ENCODE data around the gene NRP2.

The NRP2 gene

GRCh38 chr2:205768815-205769494 lies 86.7 kb downstream of the NRP2 start:
- no peaks in the 10 kb centered on the region for H3K9me3 ChIP-seq
- peaks cover 35% of the 10 kb centered on the region for H3K27me3 ChIP-seq (ENCODE audit: low read depth)
- in situ Hi-C loops (cut with MboI; ENCODE audit: low sequenced_read_pairs), result no loop called here
- peaks cover 13% of the 10 kb centered on the region for H3K4me1 ChIP-seq
- H3K36me3 ChIP-seq (replicated peaks), result no peaks in the 10 kb centered on the region
- no peak for DNase-seq (ENCODE audit: low spot score in 2 of 2)
- no peak overlapping the region for H3K4me3 ChIP-seq

DNA sequence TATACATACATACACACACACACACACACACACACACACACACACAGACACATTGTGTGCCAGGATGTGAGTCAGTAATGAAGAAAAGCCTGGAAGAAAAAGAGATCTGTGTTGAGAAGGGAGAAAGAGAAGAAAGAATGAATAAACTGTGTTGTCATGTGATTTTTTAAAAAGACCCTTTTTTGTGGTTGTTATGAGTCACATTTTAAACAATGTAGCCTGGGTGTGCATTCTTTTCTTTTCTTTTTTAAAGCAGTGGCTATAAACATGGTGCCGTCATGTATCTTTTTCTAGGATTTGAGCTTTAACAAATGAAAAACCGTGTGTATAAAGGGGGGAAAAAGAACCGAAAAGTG lies 87.2 kb downstream of the NRP2 start:
- in situ Hi-C loops (cut with MboI; ENCODE audit: low sequenced_read_pairs), result no loop called here
- Histone ChIP-seq H3K9me3 (no peaks in the 10 kb centered on the region), H3K36me3 (replicated peaks) (no peaks in the 10 kb centered on the region), H3K27me3 (ENCODE audit: low read depth) (peaks cover 40% of the 10 kb centered on the region), H3K4me1 (peaks cover 10% of the 10 kb centered on the region), H3K4me3 (no peak overlapping the region)
- peak in 1 of 2 experiments; percentile 67 for DNase-seq (ENCODE audit: low spot score in 2 of 2)

DNA sequence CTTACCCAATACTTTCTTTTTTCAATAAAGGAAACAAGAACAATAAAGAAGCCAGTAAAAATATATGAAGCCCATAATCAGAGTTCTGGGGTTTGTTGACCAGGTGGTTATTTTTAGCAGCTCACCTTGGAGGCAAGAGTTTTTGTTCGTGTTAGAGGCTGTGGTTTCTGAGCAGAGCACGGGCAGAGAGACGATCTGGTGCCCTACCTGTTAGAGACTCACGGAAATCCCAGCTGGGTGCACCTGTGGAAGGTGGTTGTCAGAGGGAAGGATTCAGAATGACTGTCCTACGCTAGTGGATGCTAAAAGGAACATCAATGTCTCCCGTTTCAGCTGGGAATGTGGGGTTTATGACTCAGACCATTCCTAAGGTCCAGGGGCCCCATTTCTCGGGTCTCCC lies 87.6 kb downstream of the NRP2 start:
- Histone ChIP-seq H3K36me3 (replicated peaks) (no peaks in the 10 kb centered on the region), H3K27me3 (ENCODE audit: low read depth) (peaks cover 43% of the 10 kb centered on the region), H3K9me3 (no peaks in the 10 kb centered on the region), H3K4me1 (peaks cover 8% of the 10 kb centered on the region), H3K4me3 (no peak overlapping the region)
- in situ Hi-C loops (cut with MboI; ENCODE audit: low sequenced_read_pairs), result loop anchor here (10.0 kb wide), 1 partner anchor 115 kb away; no protein-coding TSS in a partner anchor
- no peak for DNase-seq (ENCODE audit: low spot score in 2 of 2)

DNA sequence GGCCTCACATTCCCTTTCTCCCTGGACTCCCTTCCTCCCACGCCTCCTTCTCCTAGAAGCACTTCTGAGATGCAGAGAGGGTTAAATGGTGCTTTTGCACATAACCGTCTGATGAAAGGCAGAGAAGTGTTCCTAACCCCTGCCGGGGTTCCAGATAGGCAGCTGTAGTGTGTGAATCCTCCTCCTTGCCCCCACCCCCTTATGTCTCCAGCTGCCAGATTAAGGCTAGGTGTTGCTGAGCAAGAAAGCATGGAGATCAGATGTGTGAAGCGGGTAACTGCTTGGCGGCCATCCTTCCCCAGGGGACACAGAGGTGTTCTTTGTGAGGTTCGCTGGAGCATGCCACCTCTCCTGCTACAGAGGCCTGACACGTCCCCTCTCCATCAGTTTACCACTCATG lies 88.3 kb downstream of the NRP2 start:
- Histone ChIP-seq H3K4me1 (peaks cover 8% of the 10 kb centered on the region), H3K4me3 (no peak overlapping the region), H3K36me3 (replicated peaks) (no peaks in the 10 kb centered on the region), H3K27me3 (ENCODE audit: low read depth) (peaks cover 43% of the 10 kb centered on the region), H3K9me3 (no peaks in the 10 kb centered on the region)
- DNase-seq (ENCODE audit: low spot score in 2 of 2), result no peak
- in situ Hi-C loops (cut with MboI; ENCODE audit: low sequenced_read_pairs), result loop anchor here (10.0 kb wide), 1 partner anchor 114 kb away; no protein-coding TSS in a partner anchor

GRCh38 chr2:205771031-205771430 lies 88.7 kb downstream of the NRP2 start:
- DNase-seq (ENCODE audit: low spot score in 2 of 2), result no peak
- Histone ChIP-seq H3K4me1 (peaks cover 8% of the 10 kb centered on the region), H3K36me3 (replicated peaks) (no peaks in the 10 kb centered on the region), H3K4me3 (no peak overlapping the region), H3K27me3 (ENCODE audit: low read depth) (peaks cover 42% of the 10 kb centered on the region), H3K9me3 (no peaks in the 10 kb centered on the region)
- in situ Hi-C loops (cut with MboI; ENCODE audit: low sequenced_read_pairs), result loop anchor here (10.0 kb wide), 1 partner anchor 114 kb away; no protein-coding TSS in a partner anchor

DNA sequence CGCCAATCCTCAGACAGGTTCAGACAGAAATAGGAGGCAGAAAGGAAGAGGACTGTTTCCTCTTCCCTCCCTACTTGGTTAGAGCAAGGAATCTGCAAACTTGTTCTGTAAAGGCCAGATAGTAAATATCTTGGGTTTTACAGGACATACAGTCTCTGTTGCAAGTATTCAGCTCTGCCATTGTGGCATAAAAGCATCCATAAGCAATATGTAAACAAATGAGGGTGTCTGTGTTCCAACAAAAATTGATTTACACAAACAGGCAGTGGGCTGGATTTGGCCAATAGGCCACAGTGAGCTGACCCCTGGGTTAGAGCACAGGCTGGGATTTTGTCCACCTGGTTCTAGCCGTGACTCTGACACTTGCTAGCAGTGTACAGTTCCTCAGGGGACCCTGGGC lies 89.4 kb downstream of the NRP2 start:
- H3K36me3 ChIP-seq (replicated peaks), result no peaks in the 10 kb centered on the region
- no peak overlapping the region for H3K4me3 ChIP-seq
- H3K27me3 ChIP-seq (ENCODE audit: low read depth), result peaks cover 35% of the 10 kb centered on the region
- H3K9me3 ChIP-seq, result no peaks in the 10 kb centered on the region
- in situ Hi-C loops (cut with MboI; ENCODE audit: low sequenced_read_pairs), result loop anchor here (10.0 kb wide), 1 partner anchor 113 kb away; no protein-coding TSS in a partner anchor
- peaks cover 8% of the 10 kb centered on the region for H3K4me1 ChIP-seq
- no peak for DNase-seq (ENCODE audit: low spot score in 2 of 2)

- Histone ChIP-seq H3K36me3 (replicated peaks) (no peaks in the 10 kb centered on the region), H3K4me3 (no peak overlapping the region), H3K9me3 (no peaks in the 10 kb centered on the region), H3K4me1 (peaks cover 8% of the 10 kb centered on the region), H3K27me3 (ENCODE audit: low read depth) (peaks cover 35% of the 10 kb centered on the region)
- in situ Hi-C loops (cut with MboI; ENCODE audit: low sequenced_read_pairs), result loop anchor here (10.0 kb wide), 1 partner anchor 112 kb away; no protein-coding TSS in a partner anchor
- DNase-seq (ENCODE audit: low spot score in 2 of 2), result no peak
These were observed 90.7 kb downstream of the NRP2 start for GRCh38 chr2:205772983-205773382.

DNA sequence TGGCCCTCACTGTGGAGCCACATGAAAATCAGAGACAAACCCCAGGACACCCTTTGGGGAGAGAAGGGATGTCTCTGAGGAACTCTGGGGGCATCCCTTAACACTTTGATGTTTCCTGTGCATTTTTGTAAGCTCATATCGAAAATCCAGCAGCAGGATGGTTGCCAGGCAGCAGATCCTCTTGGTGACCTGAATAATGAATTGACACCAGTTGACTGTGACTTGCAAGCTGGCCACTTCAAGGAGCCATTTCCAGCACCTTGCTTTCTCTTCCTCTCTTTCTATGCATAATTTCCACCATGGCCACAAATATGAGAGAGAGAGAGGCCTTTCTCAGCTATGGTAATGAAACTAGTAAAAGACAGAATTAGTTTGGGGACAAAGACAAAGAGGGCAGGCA lies 91.7 kb downstream of the NRP2 start:
- peaks cover 42% of the 10 kb centered on the region for H3K27me3 ChIP-seq (ENCODE audit: low read depth)
- peaks cover 8% of the 10 kb centered on the region for H3K4me1 ChIP-seq
- no peaks in the 10 kb centered on the region for H3K9me3 ChIP-seq
- in situ Hi-C loops (cut with MboI; ENCODE audit: low sequenced_read_pairs), result loop anchor here (10.0 kb wide), 1 partner anchor 111 kb away; no protein-coding TSS in a partner anchor
- H3K36me3 ChIP-seq (replicated peaks), result no peaks in the 10 kb centered on the region
- DNase-seq (ENCODE audit: low spot score in 2 of 2), result no peak
- H3K4me3 ChIP-seq, result no peak overlapping the region

- Histone ChIP-seq H3K27me3 (ENCODE audit: low read depth) (peaks cover 51% of the 10 kb centered on the region), H3K36me3 (replicated peaks) (no peaks in the 10 kb centered on the region), H3K9me3 (no peaks in the 10 kb centered on the region), H3K4me3 (no peak overlapping the region), H3K4me1 (no peaks in the 10 kb centered on the region; the same call in 1 of the 2 replicates)
- DNase-seq (ENCODE audit: low spot score in 2 of 2), result no peak
- in situ Hi-C loops (cut with MboI; ENCODE audit: low sequenced_read_pairs), result loop anchor here (10.0 kb wide), 1 partner anchor 110 kb away; no protein-coding TSS in a partner anchor
These were observed 93.0 kb downstream of the NRP2 start for GRCh38 chr2:205775097-205775877.

GRCh38 chr2:205776139-205776538 lies 93.8 kb downstream of the NRP2 start:
- Histone ChIP-seq H3K27me3 (ENCODE audit: low read depth) (peaks cover 46% of the 10 kb centered on the region), H3K4me3 (no peak overlapping the region), H3K36me3 (replicated peaks) (no peaks in the 10 kb centered on the region), H3K4me1 (no peaks in the 10 kb centered on the region), H3K9me3 (no peaks in the 10 kb centered on the region)
- peak; percentile 20 to 84 for DNase-seq (ENCODE audit: low spot score in 2 of 2)
- in situ Hi-C loops (cut with MboI; ENCODE audit: low sequenced_read_pairs), result loop anchor here (10.0 kb wide), 1 partner anchor 109 kb away; no protein-coding TSS in a partner anchor

DNA sequence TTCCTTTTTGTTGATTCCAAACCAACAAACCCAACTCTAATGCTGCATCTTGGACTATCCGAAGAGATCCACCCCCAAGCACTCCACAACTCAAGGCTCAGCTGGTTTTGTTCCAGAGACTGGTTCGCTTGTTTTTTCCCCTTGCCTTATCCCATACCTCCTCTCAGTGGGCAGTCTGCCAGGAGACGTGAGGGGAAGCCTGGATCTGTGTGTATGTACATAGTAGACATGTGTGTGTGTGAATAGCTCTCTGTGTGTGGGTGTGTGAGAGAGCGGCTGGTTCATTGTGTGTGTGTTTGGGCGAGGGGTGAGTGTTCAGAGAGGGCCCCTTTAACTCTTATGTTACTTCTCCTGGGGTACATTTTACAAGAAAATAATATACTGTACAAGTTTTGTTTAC lies 94.4 kb downstream of the NRP2 start:
- H3K4me3 ChIP-seq, result no peak overlapping the region
- no peaks in the 10 kb centered on the region for H3K36me3 ChIP-seq (replicated peaks)
- in situ Hi-C loops (cut with MboI; ENCODE audit: low sequenced_read_pairs), result loop anchor here (10.0 kb wide), 1 partner anchor 108 kb away; no protein-coding TSS in a partner anchor
- no peaks in the 10 kb centered on the region for H3K4me1 ChIP-seq
- H3K9me3 ChIP-seq, result no peaks in the 10 kb centered on the region
- H3K27me3 ChIP-seq (ENCODE audit: low read depth), result peaks cover 46% of the 10 kb centered on the region
- no peak for DNase-seq (ENCODE audit: low spot score in 2 of 2)

- DNase-seq (ENCODE audit: low spot score in 2 of 2), result no peak
- Histone ChIP-seq H3K4me3 (no peak overlapping the region), H3K36me3 (replicated peaks) (no peaks in the 10 kb centered on the region), H3K9me3 (no peaks in the 10 kb centered on the region), H3K27me3 (ENCODE audit: low read depth) (peaks cover 36% of the 10 kb centered on the region), H3K4me1 (no peaks in the 10 kb centered on the region)
- in situ Hi-C loops (cut with MboI; ENCODE audit: low sequenced_read_pairs), result loop anchor here (10.0 kb wide), 1 partner anchor 106 kb away; no protein-coding TSS in a partner anchor
These were observed 96.1 kb downstream of the NRP2 start for GRCh38 chr2:205778356-205778755.

GRCh38 chr2:205780645-205781044 lies 98.3 kb downstream of the NRP2 start:
- H3K4me1 ChIP-seq, result no peaks in the 10 kb centered on the region
- no peaks in the 10 kb centered on the region for H3K36me3 ChIP-seq (replicated peaks)
- H3K27me3 ChIP-seq (ENCODE audit: low read depth), result peaks cover 26% of the 10 kb centered on the region
- H3K4me3 ChIP-seq, result no peak overlapping the region
- in situ Hi-C loops (cut with MboI; ENCODE audit: low sequenced_read_pairs), result no loop called here
- no peak for DNase-seq (ENCODE audit: low spot score in 2 of 2)
- no peaks in the 10 kb centered on the region for H3K9me3 ChIP-seq
